K562 (cell line): ENCODE results near the gene DYNC1H1. TPM values are rescaled to one million over a fixed set of nuclear protein-coding genes. Genes with fewer than 3 reads are reported as not detected.
A peak's percentile ranks its signal among the peaks of the same experiment; 100 is the strongest.

Source experiments
- C11orf30 ChIP-seq: fragments of 450-650 bp; IDR thresholded peaks from 2 replicates; pipeline ENCODE4 v1.6.1; 2016; ENCODE audit warnings: low read depth, mild to moderate bottlenecking
- CHAMP1 ChIP-seq: fragments of 450-650 bp; IDR thresholded peaks from 2 replicates; pipeline ENCODE4 v1.6.1; 2016; ENCODE audit warnings: mild to moderate bottlenecking
- CREM ChIP-seq: IDR thresholded peaks from 2 replicates; pipeline ENCODE4 v1.6.1; 2014; ENCODE audit warnings: antibody characterized with exemption, low read depth
- CUX1 ChIP-seq: fragments of 200-800 bp; sonication (Bioruptor generic); IDR thresholded peaks from 2 replicates; pipeline ENCODE4 v1.6.1; 2016; ENCODE audit warnings: missing genetic modification characterization, missing compliant biosample characterization
- DIDO1 ChIP-seq: fragments of 450-650 bp; IDR thresholded peaks from 2 replicates; pipeline ENCODE4 v1.6.1; 2016; ENCODE audit warnings: low read depth, missing biosample characterization, missing genetic modification characterization
- HCFC1 ChIP-seq: IDR thresholded peaks from 2 replicates; pipeline ENCODE4 v1.6.1; 2012; ENCODE audit warnings: low read depth, low read length, improper control_type of control experiment
- HOMEZ ChIP-seq: fragments of 250-450 bp; sonication (Bioruptor Pico); IDR thresholded peaks from 2 replicates; pipeline ENCODE4 v1.4.0; 2020; ENCODE audit warnings: mild to moderate bottlenecking, moderate library complexity
- HSF4 ChIP-seq: fragments of 250-450 bp; sonication (Bioruptor Pico); IDR thresholded peaks from 2 replicates; pipeline ENCODE4 v2.1.2; 2022; ENCODE audit warnings: mild to moderate bottlenecking, moderate library complexity, borderline replicate concordance
- KAT8 ChIP-seq: fragments of 450-650 bp; IDR thresholded peaks from 2 replicates; pipeline ENCODE4 v1.6.1; 2016; ENCODE audit warnings: low read depth, mild to moderate bottlenecking
- NFE2L1 ChIP-seq: fragments of 450-650 bp; IDR thresholded peaks from 2 replicates; pipeline ENCODE4 v1.6.1; 2016; ENCODE audit warnings: missing genetic modification characterization, low read depth, mild to moderate bottlenecking, missing compliant biosample characterization, moderate library complexity, borderline replicate concordance
- ZHX1 ChIP-seq: fragments of 150-350 bp; conservative IDR thresholded peaks from 2 replicates; pipeline ENCODE4 v1.6.1; 2014; ENCODE audit warnings: low read length
- polyA plus RNA-seq, 8 experiments: library from polyadenylated mRNA; depleted of rRNA in 4 of 8; stranded (reverse) in 5 of 8; unstranded in 3 of 8; fragments of >200 nt; fragmentation: Nextera tagmentation in 2 of 8; fragmentation: Illumina TruSeq in 1 of 8; extraction: Ambion mirVana in 2 of 8; extraction: Trizol in 1 of 8; gene quantifications; 2 replicates each; pipeline versions ENCODE4 v1.2.1 to v1.2.3, GENCODE V29; 2011 to 2014; ENCODE audit warnings: inconsistent platforms in 1 of 8, missing spikeins in 1 of 8
- total RNA-seq, 7 experiments: library from RNA; depleted of rRNA in 6 of 7; stranded (reverse); fragments of >200 nt in 6 of 7; fragmentation: Illumina TruSeq in 2 of 7; extraction: Trizol in 2 of 7; gene quantifications; 2 replicates each; pipeline versions ENCODE4 v1.2.1 to v1.2.3, GENCODE V29; 2011 to 2021; ENCODE audit warnings: low replicate concordance in 1 of 7

The DYNC1H1 gene
- total and polyA plus RNA-seq, 9 of the 15 experiments (the other 6 are each of a cell fraction or from before 2014, with no cell fraction given) = 31.9 to 335 (median 115) TPM

GRCh38 chr14:101947904-101948665, 16.3 kb upstream of the DYNC1H1 start (continued):
- TF ChIP-seq HCFC1 (peak; percentile 81), DIDO1 (tag) (no peak; the same call in 1 of the 2 replicates), HOMEZ (no peak), CUX1 (no peak), HSF4 (no peak), NFE2L1 (no peak), CHAMP1 (no peak), ZHX1 (peak; percentile 100), KAT8 (no peak), CREM (peak; percentile 100), C11orf30 (peak; percentile 99)
